Measurements from ENCODE around the gene VAV3. TPM values are rescaled to one million over a fixed set of nuclear protein-coding genes. Genes with fewer than 3 reads are reported as not detected.
"Not testable (repeated sequence)": the region's sequence is repeated elsewhere in the genome, so short reads cannot be mapped to it uniquely, and the experiment has no call there.

Gene VAV3
- total RNA-seq, 1 donor from 2014 or later = 1.8 TPM

DNA sequence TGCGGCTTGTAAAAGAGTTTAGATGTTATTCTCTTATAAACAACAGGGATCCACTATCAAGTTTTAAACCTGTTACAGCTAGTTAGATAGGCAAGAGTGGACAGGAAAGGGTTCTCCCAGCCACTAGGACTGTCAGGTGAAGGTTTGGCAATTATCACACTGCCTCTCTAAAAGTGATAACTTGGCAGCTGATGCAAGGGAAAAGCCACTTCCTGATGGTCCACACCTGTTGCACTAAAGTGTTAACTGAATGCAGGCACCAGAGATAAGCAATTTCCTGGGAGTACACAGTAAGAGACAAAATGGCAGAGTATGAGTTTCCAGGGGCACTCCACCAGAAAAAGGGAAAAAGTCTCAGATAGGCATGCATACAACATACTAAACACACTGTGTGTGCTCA is 99.4 kb downstream of the VAV3 start:
- H3K4me1 Mint-ChIP-seq (ENCODE audit: low read depth) = peaks cover 2% of the 10 kb centered on the region
- no peak overlapping the region for H3K27ac Mint-ChIP-seq
- no peak for DNase-seq (ENCODE audit: low spot score, unreplicated experiment)
- H3K9me3 Mint-ChIP-seq (ENCODE audit: low read depth) = peaks cover 4% of the 10 kb centered on the region
- peaks cover 31% of the 10 kb centered on the region for H3K27me3 Mint-ChIP-seq
- no peaks in the 10 kb centered on the region for H3K36me3 Mint-ChIP-seq (ENCODE audit: insufficient read depth)
- TF ChIP-seq CTCF (IDR thresholded peaks at IDR 0.05; ENCODE audit: unreplicated experiment) = no peak
- no peak overlapping the region for H3K4me3 Mint-ChIP-seq (ENCODE audit: low read depth)

GRCh38 chr1:107863342-107863741 is 101.6 kb downstream of the VAV3 start:
- H3K27ac Mint-ChIP-seq = no peak overlapping the region
- peaks cover 31% of the 10 kb centered on the region for H3K27me3 Mint-ChIP-seq
- H3K36me3 Mint-ChIP-seq (ENCODE audit: insufficient read depth) = no peaks in the 10 kb centered on the region
- peaks cover 2% of the 10 kb centered on the region for H3K4me1 Mint-ChIP-seq (ENCODE audit: low read depth)
- TF ChIP-seq CTCF (IDR thresholded peaks at IDR 0.05; ENCODE audit: unreplicated experiment) = no peak
- no peaks in the 10 kb centered on the region for H3K9me3 Mint-ChIP-seq (ENCODE audit: low read depth)
- no peak for DNase-seq (ENCODE audit: low spot score, unreplicated experiment)
- H3K4me3 Mint-ChIP-seq (ENCODE audit: low read depth) = no peak overlapping the region

GRCh38 chr1:107862064-107862463 is 102.9 kb downstream of the VAV3 start:
- no peak for TF ChIP-seq CTCF (IDR thresholded peaks at IDR 0.05; ENCODE audit: unreplicated experiment)
- Mint-ChIP-seq H3K4me3 (ENCODE audit: low read depth) (no peak overlapping the region), H3K36me3 (ENCODE audit: insufficient read depth) (no peaks in the 10 kb centered on the region), H3K27ac (no peak overlapping the region), H3K9me3 (ENCODE audit: low read depth) (no peaks in the 10 kb centered on the region), H3K27me3 (peaks cover 24% of the 10 kb centered on the region), H3K4me1 (ENCODE audit: low read depth) (no peaks in the 10 kb centered on the region)
- no peak for DNase-seq (ENCODE audit: low spot score, unreplicated experiment)

DNA sequence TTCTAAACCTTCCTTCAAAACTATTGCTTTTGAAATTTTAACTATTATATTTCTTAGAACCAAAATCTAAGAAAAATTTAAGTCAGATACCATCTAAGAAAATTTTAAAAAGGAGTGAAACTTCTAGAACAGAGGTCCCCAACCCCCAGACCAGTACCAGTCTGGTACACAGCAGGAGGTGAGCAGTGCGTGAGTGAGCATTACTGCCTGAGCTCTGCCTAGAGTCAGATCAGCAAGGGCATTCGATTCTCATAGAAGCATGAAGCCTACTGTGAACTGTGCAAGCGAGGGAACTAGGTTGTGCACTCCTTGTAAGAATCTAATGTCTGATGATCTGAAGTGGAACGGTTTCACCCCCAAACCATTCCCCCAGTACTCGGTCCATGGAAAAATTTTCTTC is 106.7 kb downstream of the VAV3 start:
- Mint-ChIP-seq H3K4me3 (ENCODE audit: low read depth) (no peak overlapping the region), H3K9me3 (ENCODE audit: low read depth) (no peaks in the 10 kb centered on the region)

DNA sequence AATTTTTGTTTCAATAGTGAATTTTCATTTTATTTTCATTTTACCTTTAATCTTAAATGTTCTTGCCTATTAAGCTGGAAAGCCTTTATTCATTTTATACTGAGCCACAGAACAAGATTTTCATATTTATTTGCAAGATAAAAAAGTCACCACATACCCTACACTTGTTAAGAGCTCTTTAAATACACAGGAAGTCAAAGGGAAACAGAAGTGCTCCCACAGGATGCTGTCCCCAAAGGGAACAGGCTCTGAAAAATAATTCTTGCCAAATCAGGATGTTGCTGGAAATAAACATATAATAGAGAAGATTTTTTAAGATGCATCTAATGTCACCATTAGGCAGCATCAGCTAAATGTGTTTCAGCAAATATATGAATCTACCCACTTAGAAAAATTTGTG is 113.6 kb downstream of the VAV3 start:
- peaks cover 13% of the 10 kb centered on the region for H3K9me3 Mint-ChIP-seq (ENCODE audit: low read depth)
- H3K27me3 Mint-ChIP-seq = peaks cover 3% of the 10 kb centered on the region
- no peak for TF ChIP-seq CTCF (IDR thresholded peaks at IDR 0.05; ENCODE audit: unreplicated experiment)
- peaks cover 1% of the 10 kb centered on the region for H3K36me3 Mint-ChIP-seq (ENCODE audit: insufficient read depth)
- no peak for DNase-seq (ENCODE audit: low spot score, unreplicated experiment)
- no peak overlapping the region for H3K4me3 Mint-ChIP-seq (ENCODE audit: low read depth)
- no peak overlapping the region for H3K27ac Mint-ChIP-seq
- H3K4me1 Mint-ChIP-seq (ENCODE audit: low read depth) = no peaks in the 10 kb centered on the region

More for the DNA sequence above, 106.7 kb downstream of the VAV3 start:
- Mint-ChIP-seq H3K27ac (no peak overlapping the region), H3K36me3 (ENCODE audit: insufficient read depth) (no peaks in the 10 kb centered on the region), H3K27me3 (peaks cover 3% of the 10 kb centered on the region), H3K4me1 (ENCODE audit: low read depth) (no peaks in the 10 kb centered on the region)
- no peak for TF ChIP-seq CTCF (IDR thresholded peaks at IDR 0.05; ENCODE audit: unreplicated experiment)
- DNase-seq (ENCODE audit: low spot score, unreplicated experiment) = no peak

DNA sequence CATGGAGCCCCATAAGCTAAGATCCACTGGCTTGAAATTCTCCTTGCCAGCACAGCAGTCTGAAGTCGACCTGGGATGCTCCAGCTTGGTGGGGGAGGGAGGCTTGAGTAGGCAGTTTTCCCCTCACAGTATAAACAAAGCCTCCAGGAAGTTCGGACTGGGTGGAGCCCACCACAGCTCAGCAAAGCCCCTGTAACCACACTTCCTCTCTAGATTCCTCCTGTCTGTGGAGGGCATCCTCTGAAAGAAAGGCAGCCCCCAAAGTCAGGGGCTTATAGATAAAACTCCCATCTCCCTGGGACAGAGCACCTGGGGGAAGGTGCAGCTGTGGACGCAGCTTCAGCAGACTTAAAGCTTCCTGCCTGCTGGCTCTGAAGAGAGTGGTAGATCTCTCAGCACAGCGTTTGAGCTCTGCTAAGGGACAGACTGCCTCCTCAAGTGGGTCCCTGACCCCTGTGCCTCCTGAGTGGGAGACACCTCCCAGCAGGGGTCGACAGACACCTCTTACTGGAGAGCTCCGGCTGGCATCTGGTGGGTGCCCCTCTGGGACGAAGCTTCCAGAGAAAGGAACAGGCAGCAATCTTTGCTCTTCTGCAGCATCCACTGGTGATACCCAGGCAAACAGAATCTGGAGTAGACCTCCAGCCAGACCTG is 120.3 kb downstream of the VAV3 start:
- Mint-ChIP-seq H3K27me3 (peaks cover 13% of the 10 kb centered on the region), H3K9me3 (ENCODE audit: low read depth) (peaks cover 11% of the 10 kb centered on the region)
- H3K4me3 Mint-ChIP-seq (ENCODE audit: low read depth); H3K36me3 Mint-ChIP-seq (ENCODE audit: insufficient read depth); H3K27ac Mint-ChIP-seq; H3K4me1 Mint-ChIP-seq (ENCODE audit: low read depth); DNase-seq (ENCODE audit: low spot score, unreplicated experiment): not testable (repeated sequence)

Data from progenitor cell of endocrine pancreas (in vitro differentiated cells).